ENCODE measurements around the gene FAM20A.

GRCh38 chr17:68569346-68569745 is 31.8 kb downstream of the FAM20A start:
- TF ChIP-seq YY1 (IDR thresholded peaks at IDR 0.05; ENCODE audit: insufficient read depth, insufficient read length) (no peak), ZNF274 (IDR thresholded peaks at IDR 0.05; ENCODE audit: low read depth, low read length) (no peak), SUZ12 (IDR thresholded peaks at IDR 0.05; ENCODE audit: extremely low read depth, insufficient read depth, insufficient read length) (no peak)

Measured in NT2/D1 (cell line).